Cardiac muscle cell (in vitro differentiated cells and primary cell): Measurements from ENCODE around the gene BTNL3. TPM values are rescaled to one million over a fixed set of nuclear protein-coding genes. Genes with fewer than 3 reads are reported as not detected.

Source experiments
- DNase-seq, 2 donors: peaks; one replicate each; pipeline versions ENCODE4 v3.0.0 to v3.0.0-alpha.2; 2010 to 2017; ENCODE audit warnings: low read depth in 1 of 2, low spot score in 1 of 2
- H3K27ac ChIP-seq: fragments of 200-600 bp; sonication (generic); 2 replicates; pipeline ENCODE4 v1.5.1; 2016
- H3K27me3 ChIP-seq: fragments of 200-600 bp; sonication (generic); 2 replicates; pipeline ENCODE4 v1.6.0; 2016; ENCODE audit warnings: control low read depth
- H3K36me3 ChIP-seq: fragments of 200-600 bp; sonication (generic); 2 replicates; pipeline ENCODE4 v1.5.1; 2016; ENCODE audit warnings: control low read depth
- H3K4me1 ChIP-seq: fragments of 200-600 bp; sonication (generic); 2 replicates; pipeline ENCODE4 v1.8.1; 2017; ENCODE audit warnings: low read depth, mild to moderate bottlenecking, mixed run types
- H3K4me3 ChIP-seq: fragments of 200-600 bp; sonication (generic); 2 replicates; pipeline ENCODE4 v1.5.1; 2016; ENCODE audit warnings: mild to moderate bottlenecking
- H3K9me3 ChIP-seq: fragments of 200-600 bp; sonication (generic); 2 replicates; pipeline ENCODE4 v1.5.1; 2017; ENCODE audit warnings: low read depth, mild to moderate bottlenecking, control low read depth
- CTCF ChIP-seq: IDR thresholded peaks from 2 replicates; pipeline ENCODE4 v1.5.1; 2012; ENCODE audit warnings: low read depth, mild to moderate bottlenecking, low read length
- polyA plus RNA-seq: library from polyadenylated mRNA; unstranded; fragments of >200 nt; fragmentation: Nextera tagmentation; extraction: Ambion mirVana; gene quantifications from 2 replicates; pipeline ENCODE4 v1.2.1, GENCODE V29; 2016
- total RNA-seq: library from RNA; depleted of rRNA; stranded (reverse); fragments of >200 nt; gene quantifications from 2 replicates; pipeline ENCODE4 v1.2.3, GENCODE V29; 2016

The BTNL3 gene
- total and polyA plus RNA-seq, 2 experiments from 2014 or later: not detected

DNA sequence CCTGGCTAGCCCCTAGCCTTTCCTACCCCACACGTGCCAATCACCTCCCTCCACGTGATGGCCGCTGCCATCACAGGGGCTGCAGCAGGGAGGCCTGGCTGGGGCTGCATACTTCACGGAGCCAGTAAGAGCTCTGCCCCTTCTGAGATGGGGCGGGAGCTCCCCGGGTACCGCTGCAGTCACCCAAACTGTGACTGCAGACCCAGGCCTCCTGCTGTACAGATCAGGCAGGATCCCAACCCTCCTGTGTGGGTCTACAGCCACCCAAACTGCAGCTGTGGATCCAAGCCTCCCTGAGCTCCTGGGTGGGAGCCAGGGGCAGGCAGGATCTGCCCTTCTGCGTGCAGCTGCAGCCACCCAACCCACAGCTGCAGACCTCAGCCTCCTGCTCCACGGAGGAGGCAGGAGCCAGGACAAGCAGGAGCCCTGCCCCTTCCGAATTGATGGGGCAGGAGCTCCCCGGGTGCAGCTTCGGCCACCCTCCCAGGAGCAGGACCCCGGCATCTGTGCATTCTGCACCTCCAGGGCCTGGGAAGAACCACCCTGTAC, 48.2 kb downstream of the BTNL3 start:
- Histone ChIP-seq H3K27me3 (no peaks in the 10 kb centered on the region), H3K4me3 (no peak overlapping the region), H3K4me1 (no peaks in the 10 kb centered on the region), H3K36me3 (no peaks in the 10 kb centered on the region), H3K27ac (no peak overlapping the region), H3K9me3 (no peaks in the 10 kb centered on the region)
- no peak for TF ChIP-seq CTCF
- no peak for DNase-seq

- DNase-seq: no peak
- no peaks in the 10 kb centered on the region for H3K9me3 ChIP-seq
- H3K27ac ChIP-seq: no peak overlapping the region
- H3K36me3 ChIP-seq: no peaks in the 10 kb centered on the region
- no peak for TF ChIP-seq CTCF
- H3K4me3 ChIP-seq: no peak overlapping the region
- no peaks in the 10 kb centered on the region for H3K4me1 ChIP-seq
- no peaks in the 10 kb centered on the region for H3K27me3 ChIP-seq
Observed at GRCh38 chr5:181037365-181037861, 48.8 kb downstream of the BTNL3 start.

- no peak overlapping the region for H3K4me3 ChIP-seq
- TF ChIP-seq CTCF: no peak
- H3K36me3 ChIP-seq: no peaks in the 10 kb centered on the region
- H3K27me3 ChIP-seq: no peaks in the 10 kb centered on the region
- no peak for DNase-seq
- H3K27ac ChIP-seq: no peak overlapping the region
- no peaks in the 10 kb centered on the region for H3K9me3 ChIP-seq
- H3K4me1 ChIP-seq: no peaks in the 10 kb centered on the region
Observed at GRCh38 chr5:181039471-181039870, 50.8 kb downstream of the BTNL3 start.

GRCh38 chr5:181039931-181040630, 51.4 kb downstream of the BTNL3 start, which contains the start of gene BTNL9:
Gene BTNL9 (plus strand): TSS chr5:181040266. CDS start chr5:181045490, 5,224 bp downstream.
- H3K4me1 ChIP-seq: no peaks in the 10 kb centered on the region
- H3K4me3 ChIP-seq: no peak within 1 kb of the TSS
- H3K27me3 ChIP-seq: no peaks in the 10 kb centered on the region
- DNase-seq: no peak
- no peaks in the 10 kb centered on the region for H3K9me3 ChIP-seq
- H3K36me3 ChIP-seq: no peaks in the 10 kb centered on the region
- no peak for TF ChIP-seq CTCF
- no peak within 1 kb of the TSS for H3K27ac ChIP-seq

DNA sequence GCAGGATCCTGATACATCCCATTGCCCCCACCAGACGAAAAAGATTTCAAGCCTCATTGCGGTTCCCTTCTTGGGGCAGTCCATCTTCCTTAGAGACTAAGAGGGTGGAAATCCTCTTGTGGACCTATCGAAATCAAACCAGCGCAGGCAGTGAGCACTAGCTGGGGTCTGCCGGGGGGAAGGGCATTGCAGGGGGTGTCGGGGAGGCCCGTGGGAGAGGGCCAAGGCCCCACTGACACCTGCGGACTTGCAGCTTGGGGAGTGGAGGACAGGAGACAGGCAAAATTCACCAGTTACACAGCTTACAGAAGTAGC, 51.9 kb downstream of the BTNL3 start:
- no peaks in the 10 kb centered on the region for H3K27me3 ChIP-seq
- no peak overlapping the region for H3K4me3 ChIP-seq
- H3K27ac ChIP-seq: no peak overlapping the region
- no peak for DNase-seq
- no peaks in the 10 kb centered on the region for H3K36me3 ChIP-seq
- no peaks in the 10 kb centered on the region for H3K9me3 ChIP-seq
- H3K4me1 ChIP-seq: no peaks in the 10 kb centered on the region
- no peak for TF ChIP-seq CTCF
